ENCODE measurements around the gene ANO1.

GRCh38 chr11:70040452-70040851, 37.7 kb upstream of the ANO1 start:
- TF ChIP-seq CTCF (conservative IDR thresholded peaks at IDR 0.05; ENCODE audit: low read depth, low read length) = no peak
- no peak for TF ChIP-seq EZH2 (IDR thresholded peaks at IDR 0.05; ENCODE audit: low read length, unreplicated experiment)

All from PC-3 (cell line).